ENCODE results near the gene APBB1IP.
"Not testable (repeated sequence)": the region's sequence is repeated elsewhere in the genome, so short reads cannot be mapped to it uniquely, and the experiment has no call there.

The APBB1IP gene

GRCh38 chr10:26437637-26438461 lies at the start of gene APBB1IP:
TSS of gene APBB1IP (plus strand) at chr10:26438341. CDS start at chr10:26492327, 53,986 bp downstream.
- no peak for DNase-seq

- no peak for DNase-seq
Observed at GRCh38 chr10:26389533-26389932, 48.6 kb upstream of the APBB1IP start.

- DNase-seq, result no peak
Observed at GRCh38 chr10:26391701-26392695, 46.1 kb upstream of the APBB1IP start.

GRCh38 chr10:26398353-26398752 lies 39.8 kb upstream of the APBB1IP start:
- not testable (repeated sequence) for DNase-seq

GRCh38 chr10:26407406-26407969 lies 30.7 kb upstream of the APBB1IP start:
- DNase-seq, result no peak

- no peak for DNase-seq
Observed at GRCh38 chr10:26408858-26409494, 29.2 kb upstream of the APBB1IP start.

GRCh38 chr10:26410356-26410755 lies 27.8 kb upstream of the APBB1IP start:
- DNase-seq, result no peak

GRCh38 chr10:26412932-26413331 lies 25.2 kb upstream of the APBB1IP start:
- no peak for DNase-seq

GRCh38 chr10:26413375-26413774 lies 24.8 kb upstream of the APBB1IP start:
- DNase-seq, result no peak

GRCh38 chr10:26417136-26417535 lies 21.0 kb upstream of the APBB1IP start:
- DNase-seq, result no peak

GRCh38 chr10:26422977-26423376 lies 15.2 kb upstream of the APBB1IP start:
- DNase-seq, result no peak

GRCh38 chr10:26423722-26424121 lies 14.4 kb upstream of the APBB1IP start:
- no peak for DNase-seq

- no peak for DNase-seq
Observed at GRCh38 chr10:26430641-26431163, 7.4 kb upstream of the APBB1IP start.

GRCh38 chr10:26432938-26433337 lies 5.2 kb upstream of the APBB1IP start:
- DNase-seq, result no peak

- no peak for DNase-seq
Observed at GRCh38 chr10:26435852-26436251, 2.3 kb upstream of the APBB1IP start.

GRCh38 chr10:26436848-26437247 lies 1.3 kb upstream of the APBB1IP start:
- DNase-seq, result no peak

- DNase-seq, result no peak
Observed at GRCh38 chr10:26438534-26439341, 597 bp downstream of the APBB1IP start.

GRCh38 chr10:26439406-26440087 lies 1.4 kb downstream of the APBB1IP start:
- DNase-seq, result no peak

GRCh38 chr10:26440088-26440470 lies 1.9 kb downstream of the APBB1IP start:
- DNase-seq, result no peak

GRCh38 chr10:26441491-26442214 lies 3.5 kb downstream of the APBB1IP start:
- DNase-seq, result no peak
